ENCODE data around the gene ALDH7A1. TPM values are rescaled to one million over a fixed set of nuclear protein-coding genes. Genes with fewer than 3 reads are reported as not detected.
"Not testable (repeated sequence)": the region's sequence is repeated elsewhere in the genome, so short reads cannot be mapped to it uniquely, and the experiment has no call there.

The ALDH7A1 gene
- total RNA-seq, 1 donor from 2014 or later: 26.7 TPM

GRCh38 chr5:126531543-126532120 lies 63.4 kb downstream of the ALDH7A1 start:
- DNase-seq: no peak

GRCh38 chr5:126527892-126528291 lies 67.1 kb downstream of the ALDH7A1 start:
- no peak for DNase-seq

GRCh38 chr5:126527158-126527557 lies 67.9 kb downstream of the ALDH7A1 start:
- DNase-seq: no peak

GRCh38 chr5:126526493-126526892 lies 68.5 kb downstream of the ALDH7A1 start:
- no peak for DNase-seq

GRCh38 chr5:126525630-126526245 lies 69.3 kb downstream of the ALDH7A1 start:
- DNase-seq: peak; percentile 40

- no peak for DNase-seq
These were observed 71.1 kb downstream of the ALDH7A1 start for GRCh38 chr5:126523818-126524510.

- no peak for DNase-seq
These were observed 73.9 kb downstream of the ALDH7A1 start for GRCh38 chr5:126521130-126521529.

- no peak for DNase-seq
These were observed 74.4 kb downstream of the ALDH7A1 start for GRCh38 chr5:126520593-126520953.

GRCh38 chr5:126519637-126520592 lies 75.1 kb downstream of the ALDH7A1 start:
- no peak for DNase-seq

- DNase-seq: not testable (repeated sequence)
These were observed 75.8 kb downstream of the ALDH7A1 start for GRCh38 chr5:126519223-126519622.

- DNase-seq: no peak
These were observed 78.2 kb downstream of the ALDH7A1 start for GRCh38 chr5:126516852-126517251.

GRCh38 chr5:126516133-126516532 lies 78.9 kb downstream of the ALDH7A1 start:
- DNase-seq: no peak

- DNase-seq: no peak
These were observed 79.7 kb downstream of the ALDH7A1 start for GRCh38 chr5:126515337-126515736.

GRCh38 chr5:126514558-126515141 lies 80.4 kb downstream of the ALDH7A1 start:
- DNase-seq: no peak

- no peak for DNase-seq
These were observed 80.9 kb downstream of the ALDH7A1 start for GRCh38 chr5:126514131-126514557.

- DNase-seq: no peak
These were observed 81.3 kb downstream of the ALDH7A1 start for GRCh38 chr5:126513703-126514102.

GRCh38 chr5:126513302-126513701 lies 81.7 kb downstream of the ALDH7A1 start:
- DNase-seq: no peak

- no peak for DNase-seq
These were observed 82.6 kb downstream of the ALDH7A1 start for GRCh38 chr5:126512451-126512850.

GRCh38 chr5:126511961-126512360 lies 83.1 kb downstream of the ALDH7A1 start:
- DNase-seq: no peak

- DNase-seq: no peak
These were observed 85.7 kb downstream of the ALDH7A1 start for GRCh38 chr5:126509339-126509738.

GRCh38 chr5:126508962-126509279 lies 86.1 kb downstream of the ALDH7A1 start:
- DNase-seq: peak; percentile 35

GRCh38 chr5:126508251-126508961 lies 86.6 kb downstream of the ALDH7A1 start:
- DNase-seq: no peak

All from dermis blood vessel endothelial cell (primary cell).